ENCODE data around the gene CABLES2.

GRCh38 chr20:62448038-62448437 lies 41.0 kb upstream of the CABLES2 start:
- TF ChIP-seq POLR2A (IDR thresholded peaks at IDR 0.05) = no peak
- TF ChIP-seq CTCF (IDR thresholded peaks at IDR 0.05) = no peak
